ENCODE data around the gene RAB1A. TPM values are rescaled to one million over a fixed set of nuclear protein-coding genes. Genes with fewer than 3 reads are reported as not detected.
A peak's percentile ranks its signal among the peaks of the same experiment; 100 is the strongest.

Gene RAB1A
- total RNA-seq, 2 experiments from 2014 or later = 58.7 to 62.7 TPM

DNA sequence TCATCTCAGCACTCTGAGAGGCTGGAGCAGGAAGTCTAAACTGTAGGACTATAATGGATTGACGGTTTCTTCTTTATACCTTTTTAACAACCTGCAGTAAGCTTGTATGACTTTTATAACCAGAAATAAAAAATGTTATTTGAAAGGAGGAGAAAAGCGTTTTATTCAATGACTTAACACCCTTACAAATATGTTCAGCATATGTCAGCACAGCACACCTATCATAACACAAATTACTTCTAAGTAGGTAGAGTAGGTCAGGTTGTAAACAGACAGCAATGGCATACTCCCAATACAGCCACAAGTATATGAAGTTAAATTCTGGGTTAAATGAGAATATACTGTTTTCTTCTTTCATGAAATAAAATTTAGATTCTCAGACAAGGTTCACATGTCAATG is 16.1 kb downstream of the RAB1A start:
- H3K27me3 Mint-ChIP-seq (ENCODE audit: low read depth) = no peaks in the 10 kb centered on the region
- ChIA-PET POLR2A (interaction anchor here (0.6 to 0.7 kb wide), 2 partner anchors 146 to 1754 kb away, joined by 3 to 4 read pairs; no protein-coding TSS in a partner anchor), CTCF (no interaction called here)
- H3K9me3 Mint-ChIP-seq (ENCODE audit: insufficient read depth) = no peaks in the 10 kb centered on the region
- no peak overlapping the region for H3K27ac Mint-ChIP-seq
- ATAC-seq = no peak
- peaks cover 27% of the 10 kb centered on the region for H3K36me3 Mint-ChIP-seq (ENCODE audit: low read depth)
- no peak overlapping the region for H3K4me3 Mint-ChIP-seq
- DNase-seq = no peak
- peaks cover 19% of the 10 kb centered on the region for H3K4me1 Mint-ChIP-seq (ENCODE audit: low read depth)

DNA sequence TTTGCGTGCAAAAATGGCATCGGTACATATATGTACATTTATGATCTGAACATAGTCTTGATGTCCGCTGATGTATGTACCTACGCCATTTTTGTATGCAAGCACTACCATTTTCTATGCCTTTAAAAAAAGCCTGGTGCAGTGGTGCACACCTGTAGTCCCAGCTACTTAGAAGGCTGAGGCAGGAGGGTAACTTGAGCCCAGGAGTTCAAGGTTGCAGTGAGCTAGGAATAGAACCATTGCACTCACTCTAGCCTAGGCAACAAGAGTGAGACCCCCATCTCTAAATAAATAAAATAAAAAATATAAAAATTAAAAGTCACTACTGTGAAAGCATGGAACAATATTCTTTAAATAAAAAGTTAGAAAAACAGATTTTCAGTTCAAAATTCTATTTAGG is 16.7 kb downstream of the RAB1A start:
- CTCF ChIA-PET = no interaction called here
- no peaks in the 10 kb centered on the region for H3K27me3 Mint-ChIP-seq (ENCODE audit: low read depth)
- no peaks in the 10 kb centered on the region for H3K9me3 Mint-ChIP-seq (ENCODE audit: insufficient read depth)
- POLR2A ChIA-PET = interaction anchor here (0.6 kb wide), 1 partner anchor 146 kb away, joined by 4 read pairs; no protein-coding TSS in a partner anchor
- H3K4me3 Mint-ChIP-seq = no peak overlapping the region
- ATAC-seq (no peak), DNase-seq (no peak)
- H3K36me3 Mint-ChIP-seq (ENCODE audit: low read depth) = peaks cover 28% of the 10 kb centered on the region
- no peak overlapping the region for H3K27ac Mint-ChIP-seq
- H3K4me1 Mint-ChIP-seq (ENCODE audit: low read depth) = peaks cover 19% of the 10 kb centered on the region

DNA sequence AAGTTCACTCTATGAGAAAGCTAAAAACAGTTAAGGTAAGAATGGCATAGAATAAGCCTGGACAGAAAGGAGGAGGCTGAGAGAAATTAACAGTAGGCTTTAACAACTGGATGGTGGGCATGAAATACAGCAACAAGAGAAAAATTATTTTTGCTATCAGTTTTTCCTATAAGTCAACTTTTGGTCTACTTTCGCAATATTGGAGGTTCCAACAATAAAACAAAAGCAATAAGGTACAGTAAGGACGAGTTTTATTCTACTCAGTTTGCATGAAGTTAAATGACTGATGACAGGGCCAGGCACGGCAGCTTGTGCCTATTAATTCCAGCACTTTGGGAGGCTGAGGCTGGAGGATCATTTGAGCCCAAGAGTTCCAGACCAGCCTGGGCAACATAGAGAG is 17.3 kb downstream of the RAB1A start:
- Mint-ChIP-seq H3K9me3 (ENCODE audit: insufficient read depth) (no peaks in the 10 kb centered on the region), H3K4me1 (ENCODE audit: low read depth) (peaks cover 17% of the 10 kb centered on the region), H3K27me3 (ENCODE audit: low read depth) (no peaks in the 10 kb centered on the region), H3K36me3 (ENCODE audit: low read depth) (peaks cover 28% of the 10 kb centered on the region), H3K4me3 (no peak overlapping the region), H3K27ac (no peak overlapping the region)
- POLR2A ChIA-PET = no interaction called here
- ATAC-seq (no peak), DNase-seq (no peak)
- CTCF ChIA-PET = no interaction called here

DNA sequence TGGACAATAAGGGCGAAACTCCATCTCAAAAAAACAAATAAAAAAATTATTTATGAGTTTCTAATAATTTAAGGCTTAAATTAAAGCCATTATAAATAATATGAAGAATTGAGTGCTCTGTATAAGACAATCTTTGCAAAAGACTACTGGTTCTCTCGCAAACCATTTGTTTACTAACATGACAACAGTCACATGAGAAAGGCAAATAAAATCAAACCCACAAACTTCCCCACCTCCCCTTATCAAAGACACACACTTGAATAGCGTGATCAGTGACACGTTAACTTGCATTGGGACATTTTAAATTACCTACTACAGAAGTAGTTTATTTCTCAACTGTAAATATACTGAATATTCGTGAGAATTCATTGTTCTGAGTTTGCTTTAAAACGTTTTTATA is 21.1 kb downstream of the RAB1A start:
- ChIA-PET POLR2A (no interaction called here), CTCF (no interaction called here)
- no peak for DNase-seq
- Mint-ChIP-seq H3K36me3 (ENCODE audit: low read depth) (peaks cover 33% of the 10 kb centered on the region), H3K27ac (no peak overlapping the region), H3K27me3 (ENCODE audit: low read depth) (no peaks in the 10 kb centered on the region), H3K9me3 (ENCODE audit: insufficient read depth) (no peaks in the 10 kb centered on the region), H3K4me3 (no peak overlapping the region), H3K4me1 (ENCODE audit: low read depth) (peaks cover 4% of the 10 kb centered on the region)
- no peak for ATAC-seq

DNA sequence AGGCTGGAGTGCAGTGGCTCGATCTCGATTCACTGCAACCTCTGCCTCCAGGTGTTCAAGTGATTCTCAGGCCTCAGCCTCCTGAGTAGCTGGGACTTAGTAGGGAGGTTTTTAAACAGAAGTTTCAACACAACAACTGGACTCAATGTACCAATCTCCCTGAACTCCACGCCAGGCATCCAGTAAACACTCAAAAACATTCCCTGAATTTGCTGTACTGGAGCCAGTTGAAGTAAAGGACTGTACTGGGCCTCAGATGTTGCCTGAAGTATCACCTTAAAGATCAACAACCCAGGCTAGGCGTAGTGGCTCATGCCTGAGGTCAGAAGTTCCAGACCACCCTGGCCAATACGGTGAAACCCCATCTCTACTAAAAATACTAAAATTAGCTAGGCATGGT is 22.4 kb downstream of the RAB1A start:
- H3K4me1 Mint-ChIP-seq (ENCODE audit: low read depth) = peaks cover 2% of the 10 kb centered on the region
- H3K9me3 Mint-ChIP-seq (ENCODE audit: insufficient read depth) = no peaks in the 10 kb centered on the region
- no peak overlapping the region for H3K4me3 Mint-ChIP-seq
- no peak for DNase-seq
- ChIA-PET CTCF (no interaction called here), POLR2A (no interaction called here)
- no peak overlapping the region for H3K27ac Mint-ChIP-seq
- H3K36me3 Mint-ChIP-seq (ENCODE audit: low read depth) = peaks cover 37% of the 10 kb centered on the region
- H3K27me3 Mint-ChIP-seq (ENCODE audit: low read depth) = no peaks in the 10 kb centered on the region
- ATAC-seq = no peak

DNA sequence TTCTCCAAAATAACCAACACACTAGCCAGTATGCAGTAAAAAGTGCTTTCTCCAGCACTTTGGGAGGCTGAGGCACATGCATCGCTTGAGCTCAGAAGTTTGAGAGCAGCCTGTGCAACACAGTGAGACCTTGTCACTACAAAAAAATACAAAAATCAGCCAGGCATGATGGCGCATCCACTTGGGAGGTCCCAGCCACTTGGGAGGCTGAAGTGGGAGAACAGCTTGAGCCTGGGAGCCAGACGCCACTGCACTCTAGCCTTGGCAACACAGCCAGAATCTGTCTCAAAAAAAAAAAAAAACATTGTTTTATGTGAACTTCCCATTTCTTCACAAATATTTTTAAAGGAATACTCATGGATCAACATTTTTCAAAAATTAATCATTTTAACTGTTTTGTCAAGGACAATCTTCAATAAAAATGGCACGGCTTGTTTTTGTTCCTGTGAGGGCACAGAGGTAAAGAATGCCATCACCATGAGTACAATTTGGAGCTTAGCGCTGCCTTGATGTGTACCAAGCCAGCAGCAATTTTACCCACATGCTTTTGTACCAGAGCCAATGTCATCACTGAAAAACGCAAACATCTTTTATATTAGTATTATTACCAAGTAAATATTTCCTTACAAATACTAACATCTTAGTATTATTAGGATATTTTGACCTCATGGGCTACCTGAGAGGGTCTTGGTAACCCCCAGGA is 26.7 kb downstream of the RAB1A start:
- ATAC-seq = no peak
- Mint-ChIP-seq H3K9me3 (ENCODE audit: insufficient read depth) (no peaks in the 10 kb centered on the region), H3K36me3 (ENCODE audit: low read depth) (peaks cover 45% of the 10 kb centered on the region), H3K27me3 (ENCODE audit: low read depth) (no peaks in the 10 kb centered on the region), H3K4me3 (no peak overlapping the region), H3K27ac (no peak overlapping the region), H3K4me1 (ENCODE audit: low read depth) (peaks cover 4% of the 10 kb centered on the region)
- ChIA-PET CTCF (no interaction called here), POLR2A (interaction anchor here (0.5 kb wide), 1 partner anchor 602 kb away, joined by 3 read pairs; no protein-coding TSS in a partner anchor)
- no peak for DNase-seq

DNA sequence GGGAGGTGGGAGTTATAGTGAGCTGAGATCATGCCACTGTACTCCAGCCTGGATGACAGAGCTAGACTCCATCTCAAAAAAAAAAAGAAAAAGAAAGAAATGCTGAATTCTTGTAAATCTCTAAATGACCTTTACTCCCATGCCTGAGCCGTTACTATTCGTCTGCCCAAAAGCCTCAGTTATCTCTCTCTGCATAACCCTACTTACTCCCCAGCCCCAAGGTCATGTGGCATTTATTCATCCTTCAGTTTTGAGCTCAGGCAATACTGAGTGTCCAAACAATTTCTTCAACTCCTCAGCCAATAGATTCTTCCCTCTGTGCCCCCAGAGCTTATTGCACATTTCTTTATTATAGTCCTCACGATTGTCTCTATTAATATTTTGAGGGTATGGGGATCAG is 28.8 kb downstream of the RAB1A start:
- peaks cover 53% of the 10 kb centered on the region for H3K36me3 Mint-ChIP-seq (ENCODE audit: low read depth)
- POLR2A ChIA-PET = interaction anchor here (1.3 kb wide), 1 partner anchor 12 kb away, joined by 3 read pairs; no protein-coding TSS in a partner anchor

DNA sequence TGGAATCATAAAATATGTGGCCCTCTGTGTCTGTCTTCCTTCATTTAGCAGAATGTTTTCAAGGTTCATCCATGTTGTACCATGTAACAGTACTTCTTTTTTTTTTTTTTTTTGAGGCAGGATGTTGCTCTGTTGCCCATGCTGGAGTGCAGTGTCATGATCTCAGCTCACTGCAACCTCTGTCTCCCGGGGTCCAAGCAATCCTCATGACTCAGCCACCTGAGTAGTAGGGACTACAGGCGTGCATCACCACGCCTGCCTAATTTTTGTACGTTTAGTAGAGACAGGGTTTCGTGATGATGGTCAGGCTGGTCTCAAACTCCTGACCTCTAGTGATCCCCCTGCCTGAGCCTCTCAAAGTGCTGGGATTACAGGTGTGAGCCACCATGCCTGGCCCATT is 31.2 kb downstream of the RAB1A start:
- ATAC-seq = no peak
- no peaks in the 10 kb centered on the region for H3K9me3 Mint-ChIP-seq (ENCODE audit: insufficient read depth)
- H3K36me3 Mint-ChIP-seq (ENCODE audit: low read depth) = peaks cover 53% of the 10 kb centered on the region
- no peaks in the 10 kb centered on the region for H3K27me3 Mint-ChIP-seq (ENCODE audit: low read depth)
- no peak overlapping the region for H3K27ac Mint-ChIP-seq
- POLR2A ChIA-PET = no interaction called here
- CTCF ChIA-PET = interaction anchor here (1.1 kb wide), 1 partner anchor 34 kb away, joined by 3 read pairs; no protein-coding TSS in a partner anchor
- DNase-seq = no peak
- no peak overlapping the region for H3K4me3 Mint-ChIP-seq
- peaks cover 10% of the 10 kb centered on the region for H3K4me1 Mint-ChIP-seq (ENCODE audit: low read depth)

More for the DNA sequence above, 28.8 kb downstream of the RAB1A start:
- Mint-ChIP-seq H3K27ac (no peak overlapping the region), H3K4me3 (no peak overlapping the region), H3K27me3 (ENCODE audit: low read depth) (no peaks in the 10 kb centered on the region), H3K9me3 (ENCODE audit: insufficient read depth) (no peaks in the 10 kb centered on the region), H3K4me1 (ENCODE audit: low read depth) (peaks cover 7% of the 10 kb centered on the region)
- DNase-seq = no peak
- ATAC-seq = no peak
- CTCF ChIA-PET = no interaction called here

DNA sequence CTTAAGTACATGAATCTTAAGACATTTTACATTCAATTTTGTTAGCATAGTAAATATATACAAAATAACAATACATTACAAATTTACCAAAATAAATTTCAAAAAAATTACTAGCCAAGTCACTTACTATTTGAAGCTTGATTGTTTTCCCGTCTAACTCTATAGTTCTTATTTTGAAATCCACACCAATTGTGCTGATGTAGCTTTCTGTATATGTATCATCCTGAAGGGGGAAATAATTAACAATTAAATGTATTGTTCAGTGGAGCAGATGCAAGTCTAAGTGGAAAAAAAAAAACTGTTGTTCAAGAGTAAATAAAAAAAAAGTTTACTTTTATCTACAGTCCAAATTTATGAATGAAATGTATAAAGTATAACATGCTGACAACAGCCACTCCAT is 32.1 kb downstream of the RAB1A start:
- Mint-ChIP-seq H3K4me1 (ENCODE audit: low read depth) (peaks cover 10% of the 10 kb centered on the region), H3K27me3 (ENCODE audit: low read depth) (no peaks in the 10 kb centered on the region), H3K9me3 (ENCODE audit: insufficient read depth) (no peaks in the 10 kb centered on the region), H3K4me3 (no peak overlapping the region), H3K36me3 (ENCODE audit: low read depth) (peaks cover 55% of the 10 kb centered on the region), H3K27ac (no peak overlapping the region)
- POLR2A ChIA-PET = no interaction called here
- ATAC-seq (no peak), DNase-seq (no peak)
- CTCF ChIA-PET = interaction anchor here (1.1 kb wide), 1 partner anchor 33 kb away, joined by 3 read pairs; no protein-coding TSS in a partner anchor

DNA sequence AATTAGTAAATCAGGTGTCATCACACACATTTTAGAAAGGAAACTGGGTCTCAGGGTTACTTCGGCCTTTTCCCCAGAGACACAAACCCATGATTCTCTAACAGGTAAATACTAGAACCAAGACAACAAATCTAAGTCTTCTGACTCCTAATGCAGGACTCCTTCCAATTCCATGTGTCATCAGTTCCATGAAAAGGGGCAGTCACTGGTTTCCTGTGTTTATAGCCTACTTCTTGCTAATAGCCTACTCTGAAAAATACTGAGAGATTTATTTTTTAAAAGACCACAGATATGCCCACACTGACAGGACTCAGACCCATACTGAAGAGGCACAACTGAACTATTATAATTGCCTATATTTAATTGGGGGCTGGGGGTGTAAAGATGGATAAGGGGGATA is 33.0 kb downstream of the RAB1A start:
- H3K4me1 Mint-ChIP-seq (ENCODE audit: low read depth) = peaks cover 10% of the 10 kb centered on the region
- H3K9me3 Mint-ChIP-seq (ENCODE audit: insufficient read depth) = no peaks in the 10 kb centered on the region
- ChIA-PET POLR2A (no interaction called here), CTCF (no interaction called here)
- H3K27me3 Mint-ChIP-seq (ENCODE audit: low read depth) = no peaks in the 10 kb centered on the region
- no peak overlapping the region for H3K27ac Mint-ChIP-seq
- peaks cover 55% of the 10 kb centered on the region for H3K36me3 Mint-ChIP-seq (ENCODE audit: low read depth)
- DNase-seq = no peak
- no peak overlapping the region for H3K4me3 Mint-ChIP-seq
- no peak for ATAC-seq

DNA sequence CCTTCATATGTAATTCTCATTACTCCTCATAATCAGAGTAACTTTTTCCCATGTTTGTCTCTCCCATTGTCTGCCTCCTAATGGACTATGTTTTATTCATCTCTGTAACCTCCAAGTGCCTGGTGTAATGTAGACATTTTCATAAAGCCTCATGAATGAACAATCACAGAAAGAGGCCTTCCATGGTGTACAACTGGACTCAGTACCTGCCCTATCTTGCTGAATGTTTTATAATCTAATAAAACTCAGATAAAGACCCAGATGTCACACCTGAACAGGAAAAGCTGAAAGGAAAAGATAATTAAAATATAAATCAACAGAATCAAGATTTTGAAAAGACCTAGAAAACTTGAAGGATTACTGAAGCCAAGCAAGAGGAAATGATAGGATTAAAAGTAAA is 36.7 kb downstream of the RAB1A start:
- Mint-ChIP-seq H3K4me1 (ENCODE audit: low read depth) (peaks cover 6% of the 10 kb centered on the region), H3K9me3 (ENCODE audit: insufficient read depth) (no peaks in the 10 kb centered on the region), H3K36me3 (ENCODE audit: low read depth) (peaks cover 57% of the 10 kb centered on the region), H3K27ac (no peak overlapping the region), H3K27me3 (ENCODE audit: low read depth) (no peaks in the 10 kb centered on the region), H3K4me3 (no peak overlapping the region)
- DNase-seq (no peak), ATAC-seq (no peak)
- ChIA-PET POLR2A (no interaction called here), CTCF (interaction anchor here (1.5 kb wide), 1 partner anchor 9 kb away, joined by 3 read pairs; no protein-coding TSS in a partner anchor)

DNA sequence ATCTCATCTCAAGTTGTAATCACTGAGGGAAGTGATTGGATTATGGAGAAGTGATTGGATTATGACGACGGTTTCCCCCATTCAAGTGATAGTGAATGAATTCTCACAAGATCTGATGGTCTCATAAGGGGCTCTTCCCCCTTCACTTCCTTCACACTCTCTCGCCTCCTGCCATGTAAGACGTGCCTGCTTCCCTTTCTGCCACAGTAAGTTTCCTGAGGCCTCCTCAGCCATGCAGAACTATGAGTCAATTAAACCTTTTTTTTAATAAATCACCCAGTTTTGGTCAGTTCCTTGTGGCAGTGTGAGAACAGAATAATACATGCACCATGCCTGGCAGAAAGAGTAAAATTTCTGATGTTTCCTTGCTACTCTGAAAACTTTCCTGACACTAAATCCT is 37.1 kb downstream of the RAB1A start:
- no peaks in the 10 kb centered on the region for H3K27me3 Mint-ChIP-seq (ENCODE audit: low read depth)
- POLR2A ChIA-PET = no interaction called here

More for the DNA sequence above, 37.1 kb downstream of the RAB1A start:
- ATAC-seq = no peak
- Mint-ChIP-seq H3K27ac (peak overlapping the region; percentile 6), H3K9me3 (ENCODE audit: insufficient read depth) (no peaks in the 10 kb centered on the region), H3K36me3 (ENCODE audit: low read depth) (peaks cover 58% of the 10 kb centered on the region), H3K4me3 (no peak overlapping the region), H3K4me1 (ENCODE audit: low read depth) (peaks cover 6% of the 10 kb centered on the region)
- CTCF ChIA-PET = interaction anchor here (1.5 kb wide), 1 partner anchor 10 kb away, joined by 3 read pairs; no protein-coding TSS in a partner anchor
- no peak for DNase-seq

Measured in activated CD8-positive, alpha-beta T cell treated with anti-CD3 and anti-CD28 coated beads, Interleukin-2, amount 10 ng/mL, durations not matched to agents 7 days and 5 days (primary cell).